MM.1S (cell line): ENCODE data around the gene DLEC1.

ENCODE experiments used
- DNase-seq: peaks from one replicate; pipeline ENCODE4 v3.0.0-alpha.2; 2015
- H2AFZ ChIP-seq: fragments of 300-600 bp; sonication (generic); 2 replicates; pipeline ENCODE4 v1.6.0; 2016; ENCODE audit warnings: antibody characterized with exemption, low read length
- H3F3A ChIP-seq: fragments of 300-600 bp; sonication (generic); 2 replicates; pipeline ENCODE4 v1.6.1; 2016; ENCODE audit warnings: mild to moderate bottlenecking, antibody characterized with exemption, low read length, moderate library complexity, mixed read lengths; ENCODE audit not compliant: insufficient read depth
- H3K27ac ChIP-seq: fragments of 300-600 bp; sonication (generic); 2 replicates; pipeline ENCODE4 v1.5.1; 2016; ENCODE audit warnings: mild to moderate bottlenecking, low read length
- H3K27me3 ChIP-seq: fragments of 300-600 bp; sonication (generic); replicated peaks from 2 replicates; pipeline ENCODE4 v1.6.0; 2016; ENCODE audit warnings: low read length; ENCODE audit not compliant: insufficient read depth
- H3K36me3 ChIP-seq: fragments of 300-600 bp; sonication (generic); replicated peaks from 2 replicates; pipeline ENCODE4 v1.6.1; 2016; ENCODE audit warnings: mild to moderate bottlenecking, low read length, mixed read lengths; ENCODE audit not compliant: insufficient read depth
- H3K4me1 ChIP-seq: fragments of 300-600 bp; sonication (generic); 2 replicates; pipeline ENCODE4 v1.6.1; 2016; ENCODE audit warnings: low read length, mixed read lengths
- H3K4me2 ChIP-seq: fragments of 300-600 bp; sonication (generic); 2 replicates; pipeline ENCODE4 v1.6.0; 2016; ENCODE audit warnings: low read depth, low read length
- H3K4me3 ChIP-seq: fragments of 300-600 bp; sonication (generic); 2 replicates; pipeline ENCODE4 v1.5.1; 2016; ENCODE audit warnings: low read length, mixed read lengths
- H3K79me2 ChIP-seq: fragments of 300-600 bp; sonication (generic); 2 replicates; pipeline ENCODE4 v1.6.1; 2016; ENCODE audit warnings: mixed run types, low read length, mixed read lengths
- H3K9ac ChIP-seq: fragments of 300-600 bp; sonication (generic); 2 replicates; pipeline ENCODE4 v1.6.1; 2016; ENCODE audit warnings: low read length, mixed read lengths
- H3K9me2 ChIP-seq: fragments of 300-600 bp; sonication (generic); replicated peaks from 2 replicates; pipeline ENCODE4 v1.6.1; 2016; ENCODE audit warnings: mild to moderate bottlenecking, low read length, mixed read lengths; ENCODE audit not compliant: insufficient read depth
- H3K9me3 ChIP-seq: fragments of 300-600 bp; sonication (generic); replicated peaks from 2 replicates; pipeline ENCODE4 v1.6.1; 2016; ENCODE audit warnings: mild to moderate bottlenecking, low read length, mixed read lengths; ENCODE audit not compliant: insufficient read depth
- H4K20me1 ChIP-seq: fragments of 300-600 bp; sonication (generic); 2 replicates; pipeline ENCODE4 v1.6.1; 2016; ENCODE audit warnings: mild to moderate bottlenecking, low read length, moderate library complexity, mixed read lengths; ENCODE audit not compliant: insufficient read depth
- EZH2 ChIP-seq: fragments of 300-600 bp; sonication (generic); optimal IDR thresholded peaks from 2 replicates; pipeline ENCODE3; 2017; ENCODE audit warnings: low read depth, mild to moderate bottlenecking, antibody characterized with exemption, low read length, mixed read lengths
- EZH2phosphoT487 ChIP-seq: fragments of 300-600 bp; sonication (generic); IDR thresholded peaks from 2 replicates; pipeline ENCODE4 v1.6.1; 2018; ENCODE audit warnings: antibody characterized with exemption, low read length
- TF ChIP-seq, protein P1 (sequence below): fragments of 300-600 bp; sonication (generic); IDR thresholded peaks from 2 replicates; pipeline ENCODE4 v1.5.1; 2016; ENCODE audit warnings: antibody characterized with exemption, low read length, mixed read lengths

DLEC1 gene

DNA sequence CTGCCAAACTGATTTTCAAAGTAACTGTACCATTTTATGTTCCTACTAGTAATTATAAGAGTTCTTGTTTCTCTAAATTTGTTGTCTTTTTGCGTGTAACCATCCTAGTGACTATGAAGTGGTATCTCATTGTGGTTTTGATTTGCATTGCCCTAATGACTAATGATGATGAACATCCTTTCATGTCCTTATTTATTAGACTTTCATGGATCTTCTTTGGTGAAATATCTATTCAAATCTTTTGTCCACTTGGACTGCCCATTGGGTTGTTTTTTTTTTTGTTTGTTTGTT lies 130.0 kb downstream of the DLEC1 start:
- Histone ChIP-seq H3K9me2 (no peaks in the 10 kb centered on the region), H3K79me2 (peaks cover 84% of the 10 kb centered on the region), H2AFZ (no peak overlapping the region), H3F3A (0 out of 2 replicates have a peak, but pooled peaks cover 1% of the 10 kb centered on the region), H3K4me2 (no peak overlapping the region), H3K27ac (no peak overlapping the region), H3K9me3 (no peaks in the 10 kb centered on the region), H3K4me3 (no peak overlapping the region), H3K4me1 (no peaks in the 10 kb centered on the region), H3K27me3 (no peaks in the 10 kb centered on the region), H3K36me3 (no peaks in the 10 kb centered on the region), H4K20me1 (no peaks in the 10 kb centered on the region), H3K9ac (no peak overlapping the region)
- no peak for TF ChIP-seq EZH2
- TF ChIP-seq, protein P1, sequence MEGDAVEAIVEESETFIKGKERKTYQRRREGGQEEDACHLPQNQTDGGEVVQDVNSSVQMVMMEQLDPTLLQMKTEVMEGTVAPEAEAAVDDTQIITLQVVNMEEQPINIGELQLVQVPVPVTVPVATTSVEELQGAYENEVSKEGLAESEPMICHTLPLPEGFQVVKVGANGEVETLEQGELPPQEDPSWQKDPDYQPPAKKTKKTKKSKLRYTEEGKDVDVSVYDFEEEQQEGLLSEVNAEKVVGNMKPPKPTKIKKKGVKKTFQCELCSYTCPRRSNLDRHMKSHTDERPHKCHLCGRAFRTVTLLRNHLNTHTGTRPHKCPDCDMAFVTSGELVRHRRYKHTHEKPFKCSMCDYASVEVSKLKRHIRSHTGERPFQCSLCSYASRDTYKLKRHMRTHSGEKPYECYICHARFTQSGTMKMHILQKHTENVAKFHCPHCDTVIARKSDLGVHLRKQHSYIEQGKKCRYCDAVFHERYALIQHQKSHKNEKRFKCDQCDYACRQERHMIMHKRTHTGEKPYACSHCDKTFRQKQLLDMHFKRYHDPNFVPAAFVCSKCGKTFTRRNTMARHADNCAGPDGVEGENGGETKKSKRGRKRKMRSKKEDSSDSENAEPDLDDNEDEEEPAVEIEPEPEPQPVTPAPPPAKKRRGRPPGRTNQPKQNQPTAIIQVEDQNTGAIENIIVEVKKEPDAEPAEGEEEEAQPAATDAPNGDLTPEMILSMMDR: no peak
- TF ChIP-seq EZH2phosphoT487: no peak
- DNase-seq: no peak

DNA sequence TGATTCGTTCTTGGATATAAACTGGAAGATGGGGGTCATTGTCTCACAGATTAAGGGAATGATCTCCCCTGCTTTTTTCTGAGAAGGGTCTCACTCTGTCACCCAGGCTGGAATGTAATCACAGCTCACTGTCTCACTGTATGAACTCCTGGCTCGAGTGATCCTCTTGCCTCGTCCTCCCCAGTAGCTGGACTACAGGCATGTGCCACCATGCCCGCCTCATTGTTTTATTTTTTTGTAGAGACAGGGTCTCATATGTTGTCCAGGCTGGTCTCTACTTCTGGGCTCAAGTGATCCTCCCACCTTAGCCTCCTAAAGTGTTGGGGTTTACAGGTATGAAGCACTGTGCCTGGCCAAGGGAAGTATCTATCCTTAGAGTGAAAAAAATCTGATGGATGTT lies 131.7 kb downstream of the DLEC1 start:
- TF ChIP-seq EZH2: no peak
- TF ChIP-seq EZH2phosphoT487: no peak
- TF ChIP-seq, protein P1: no peak
- Histone ChIP-seq H3K9me3 (no peaks in the 10 kb centered on the region), H3K79me2 (peaks cover 99% of the 10 kb centered on the region), H3K36me3 (no peaks in the 10 kb centered on the region), H2AFZ (no peak overlapping the region), H4K20me1 (no peaks in the 10 kb centered on the region), H3K27me3 (no peaks in the 10 kb centered on the region), H3K4me2 (no peak overlapping the region), H3K4me3 (no peak overlapping the region), H3F3A (no peaks in the 10 kb centered on the region), H3K4me1 (no peaks in the 10 kb centered on the region), H3K9ac (no peak overlapping the region), H3K27ac (no peak overlapping the region), H3K9me2 (no peaks in the 10 kb centered on the region)
- DNase-seq: no peak

DNA sequence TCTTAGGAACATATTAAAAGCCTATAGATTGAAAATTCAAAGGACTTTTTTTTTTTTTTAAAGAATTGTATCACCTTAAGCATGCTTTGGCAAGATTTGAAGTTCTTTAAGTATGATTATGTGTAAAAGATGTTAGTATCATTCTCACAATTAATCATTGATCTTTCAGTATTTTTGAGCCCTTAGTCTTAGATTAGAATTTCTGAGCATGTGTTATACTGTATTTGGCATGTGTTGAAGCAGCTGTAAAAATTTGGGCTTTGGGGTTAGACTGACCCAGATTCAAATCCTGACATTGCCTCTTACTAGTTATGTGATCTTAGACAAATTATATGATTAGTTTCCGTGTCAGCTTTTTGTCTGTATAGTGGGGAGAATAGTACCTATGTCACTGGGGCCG lies 132.6 kb downstream of the DLEC1 start:
- H3K36me3 ChIP-seq: no peaks in the 10 kb centered on the region
- no peaks in the 10 kb centered on the region for H3K27me3 ChIP-seq
- H3K4me2 ChIP-seq: no peak overlapping the region
- no peak overlapping the region for H3K4me3 ChIP-seq
- TF ChIP-seq, protein P1: no peak
- TF ChIP-seq EZH2phosphoT487 (no peak), EZH2 (no peak)
- H3K79me2 ChIP-seq: peaks cover 99% of the 10 kb centered on the region
- no peaks in the 10 kb centered on the region for H3K4me1 ChIP-seq
- H2AFZ ChIP-seq: no peak overlapping the region
- H3K9me3 ChIP-seq: no peaks in the 10 kb centered on the region
- no peaks in the 10 kb centered on the region for H3F3A ChIP-seq
- no peak overlapping the region for H3K27ac ChIP-seq
- H3K9ac ChIP-seq: no peak overlapping the region
- DNase-seq: no peak
- H4K20me1 ChIP-seq: no peaks in the 10 kb centered on the region; the same call in 1 of the 2 replicates
- no peaks in the 10 kb centered on the region for H3K9me2 ChIP-seq
